HG03135 (cell line): ENCODE measurements around the gene SIM1.

Experiments used
- ATAC-seq: cut with Tn5 transposase; IDR thresholded peaks from one replicate; pipeline ENCODE4 v1.9.1; 2021; ENCODE audit warnings: mild to moderate bottlenecking, moderate library complexity; ENCODE audit not compliant: unreplicated experiment

SIM1 gene

GRCh38 chr6:100464903-100465700 lies at the start of gene SIM1:
TSS of gene SIM1 (minus strand) at chr6:100464921. CDS start at chr6:100463468, 1,453 bp downstream.
- ATAC-seq: no peak

GRCh38 chr6:100512203-100512862 lies 47.6 kb upstream of the SIM1 start:
- no peak for ATAC-seq

- no peak for ATAC-seq
Measured at GRCh38 chr6:100509101-100509500, 44.4 kb upstream of the SIM1 start.

- no peak for ATAC-seq
Measured at GRCh38 chr6:100506651-100507050, 41.9 kb upstream of the SIM1 start.

GRCh38 chr6:100504786-100505737 lies 40.3 kb upstream of the SIM1 start:
- ATAC-seq: no peak

- no peak for ATAC-seq
Measured at GRCh38 chr6:100503043-100503705, 38.5 kb upstream of the SIM1 start.

- ATAC-seq: no peak
Measured at GRCh38 chr6:100493206-100493888, 28.6 kb upstream of the SIM1 start.

GRCh38 chr6:100491952-100492670 lies 27.4 kb upstream of the SIM1 start:
- ATAC-seq: no peak

- no peak for ATAC-seq
Measured at GRCh38 chr6:100490065-100490464, 25.3 kb upstream of the SIM1 start.

- peak; percentile 49 for ATAC-seq
Measured at GRCh38 chr6:100488244-100488643, 23.5 kb upstream of the SIM1 start.

GRCh38 chr6:100487638-100488037 lies 22.9 kb upstream of the SIM1 start:
- ATAC-seq: no peak

GRCh38 chr6:100485268-100485667 lies 20.5 kb upstream of the SIM1 start:
- ATAC-seq: no peak

- no peak for ATAC-seq
Measured at GRCh38 chr6:100484474-100484873, 19.8 kb upstream of the SIM1 start.

- no peak for ATAC-seq
Measured at GRCh38 chr6:100482698-100483097, 18.0 kb upstream of the SIM1 start.

- no peak for ATAC-seq
Measured at GRCh38 chr6:100479179-100480035, 14.7 kb upstream of the SIM1 start.

- peak; percentile 76 for ATAC-seq
Measured at GRCh38 chr6:100475554-100476320, 11.0 kb upstream of the SIM1 start.

- ATAC-seq: no peak
Measured at GRCh38 chr6:100473182-100473581, 8.5 kb upstream of the SIM1 start.

GRCh38 chr6:100472674-100473073 lies 8.0 kb upstream of the SIM1 start:
- peak; percentile 86 for ATAC-seq
